Left kidney (tissue), 2 donors: ENCODE data around the gene HIPK1. TPM values are rescaled to one million over a fixed set of nuclear protein-coding genes. Genes with fewer than 3 reads are reported as not detected.
"Not testable (repeated sequence)": the region's sequence is repeated elsewhere in the genome, so short reads cannot be mapped to it uniquely, and the experiment has no call there.

Experiments used
- DNase-seq: peaks from one replicate; pipeline ENCODE4 v3.0.0-alpha.2; 2013
- polyA plus RNA-seq: library from polyadenylated mRNA; unstranded; fragments of 120-200 nt; gene quantifications from one replicate; pipeline ENCODE4 v1.2.1, GENCODE V29; 2013; ENCODE audit not compliant: insufficient read length

Gene HIPK1
- polyA plus RNA-seq, 1 donor: 45.5 TPM

DNA sequence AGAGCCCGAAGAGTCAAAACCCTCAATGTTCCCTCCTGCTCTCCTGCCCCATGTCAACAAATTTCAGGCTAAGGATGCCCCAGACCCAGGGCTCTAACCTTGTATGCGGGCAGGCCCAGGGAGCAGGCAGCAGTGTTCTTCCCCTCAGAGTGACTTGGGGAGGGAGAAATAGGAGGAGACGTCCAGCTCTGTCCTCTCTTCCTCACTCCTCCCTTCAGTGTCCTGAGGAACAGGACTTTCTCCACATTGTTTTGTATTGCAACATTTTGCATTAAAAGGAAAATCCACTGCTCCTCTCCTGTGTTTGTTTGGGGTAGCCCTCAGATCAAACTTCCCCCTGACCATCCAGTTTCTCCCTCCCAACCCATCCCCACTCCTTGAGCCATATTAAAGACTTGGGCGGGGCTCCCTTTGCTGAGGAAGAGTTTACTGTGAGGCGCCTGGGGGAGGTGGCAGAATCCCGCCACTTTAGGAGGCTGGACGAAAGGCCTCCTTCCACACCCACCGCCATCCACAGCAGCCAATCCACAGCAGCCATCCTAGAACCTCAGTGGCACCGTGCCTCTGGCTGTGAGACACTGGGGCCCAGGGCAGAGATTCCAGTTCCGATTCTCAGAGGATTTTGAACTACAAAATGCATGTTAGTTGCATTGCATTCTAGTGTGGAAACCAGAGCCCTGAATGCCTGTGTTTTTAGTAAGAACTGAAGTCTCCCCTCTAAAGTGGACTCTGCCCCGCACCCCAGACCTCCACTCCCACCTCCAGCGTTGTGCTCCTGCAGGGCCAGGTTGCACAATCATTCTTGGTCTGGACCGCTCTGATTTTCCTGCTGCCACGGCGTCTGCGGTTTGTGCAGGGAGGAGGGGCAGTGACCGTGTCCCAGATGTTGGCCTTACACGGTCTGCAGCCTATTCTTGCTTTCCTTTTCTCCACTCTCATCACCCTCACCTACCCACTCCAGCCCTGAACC, 53.1 kb downstream of the HIPK1 start:
- peak; percentile 28 for DNase-seq

GRCh38 chr1:113982949-113983348, 53.8 kb downstream of the HIPK1 start:
- no peak for DNase-seq

GRCh38 chr1:113983391-113983790, 54.3 kb downstream of the HIPK1 start:
- no peak for DNase-seq

GRCh38 chr1:113983826-113984225, 54.7 kb downstream of the HIPK1 start:
- no peak for DNase-seq

- DNase-seq: peak; percentile 22
Observed at GRCh38 chr1:113984710-113985109, 55.6 kb downstream of the HIPK1 start.

DNA sequence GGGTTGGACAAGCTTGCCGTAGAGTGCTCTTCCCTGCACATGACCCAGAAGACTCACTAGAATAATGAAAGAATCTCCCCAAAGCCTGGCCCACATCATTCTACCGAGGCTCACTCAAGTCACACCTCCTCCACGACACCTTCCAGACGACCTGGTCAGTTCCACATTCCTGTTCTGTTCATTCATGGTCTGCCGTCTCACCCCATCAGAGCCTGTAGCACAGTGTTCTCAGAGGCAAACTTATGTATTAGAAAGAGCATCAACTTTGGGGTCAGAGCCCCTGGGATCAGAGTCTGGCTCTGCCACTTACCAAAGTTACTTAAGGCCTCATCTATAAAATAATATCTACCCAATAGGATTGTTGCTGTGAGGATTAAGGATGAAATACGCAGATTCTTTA, 57.7 kb downstream of the HIPK1 start:
- no peak for DNase-seq

DNA sequence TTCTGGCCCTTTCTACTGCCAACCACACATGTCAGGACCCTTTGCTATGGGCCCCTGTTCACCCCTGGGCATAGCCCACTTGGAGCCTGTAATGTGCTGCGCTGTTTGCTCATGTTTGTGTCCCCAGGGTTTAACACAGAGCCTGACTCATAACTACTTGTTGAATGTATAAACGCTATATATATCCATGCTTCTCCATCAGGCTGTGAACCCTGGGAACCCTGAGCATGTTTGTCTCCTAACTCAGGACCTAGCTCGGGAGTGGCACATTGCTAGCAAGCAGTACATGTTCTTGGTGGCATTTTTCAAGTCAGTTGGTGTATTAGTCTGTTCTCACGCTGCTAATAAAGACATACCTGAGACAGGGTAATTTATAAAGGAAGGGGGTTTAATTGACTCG, 58.1 kb downstream of the HIPK1 start:
- DNase-seq: no peak

DNA sequence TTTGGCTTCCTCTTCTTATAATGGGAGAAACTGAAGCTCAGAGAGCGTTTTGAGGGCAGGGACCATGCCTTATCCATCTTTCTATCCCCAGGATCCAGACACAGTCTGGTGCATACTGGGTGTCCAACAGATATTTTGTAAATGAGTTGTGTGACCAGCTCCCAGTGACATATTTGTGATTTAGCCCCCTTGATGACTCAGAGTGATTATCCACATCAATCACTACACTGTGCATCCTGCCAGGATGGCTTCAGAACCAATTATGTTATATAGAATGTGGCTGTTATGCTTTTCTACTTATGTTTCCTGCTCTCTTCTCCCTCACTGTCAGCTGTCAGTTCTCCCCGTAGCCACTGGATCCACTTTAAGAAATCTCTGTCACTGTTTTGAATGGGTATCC, 61.4 kb downstream of the HIPK1 start:
- DNase-seq: no peak

DNA sequence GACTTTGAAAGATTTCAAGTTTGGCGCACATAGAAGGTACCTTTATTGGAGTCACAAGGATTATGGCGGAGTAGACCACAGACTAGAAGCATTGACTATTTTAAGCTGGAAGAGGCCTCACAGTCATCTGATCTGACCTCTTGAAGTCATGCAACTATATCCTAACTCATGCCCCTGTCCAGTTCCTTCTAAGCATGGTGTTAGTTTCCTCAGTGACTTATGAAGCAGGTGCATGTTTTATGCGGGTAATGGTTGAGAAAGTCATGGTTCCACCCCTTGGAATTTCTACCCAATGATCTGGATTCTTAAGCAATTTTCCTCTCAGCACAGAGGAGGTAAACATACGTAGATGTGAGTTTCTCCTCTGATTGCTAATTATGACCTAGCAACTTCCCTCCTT, 61.8 kb downstream of the HIPK1 start:
- DNase-seq: no peak

GRCh38 chr1:113991467-113991997, 62.4 kb downstream of the HIPK1 start:
- DNase-seq: no peak

GRCh38 chr1:113993072-113993471, 63.9 kb downstream of the HIPK1 start:
- DNase-seq: no peak

DNA sequence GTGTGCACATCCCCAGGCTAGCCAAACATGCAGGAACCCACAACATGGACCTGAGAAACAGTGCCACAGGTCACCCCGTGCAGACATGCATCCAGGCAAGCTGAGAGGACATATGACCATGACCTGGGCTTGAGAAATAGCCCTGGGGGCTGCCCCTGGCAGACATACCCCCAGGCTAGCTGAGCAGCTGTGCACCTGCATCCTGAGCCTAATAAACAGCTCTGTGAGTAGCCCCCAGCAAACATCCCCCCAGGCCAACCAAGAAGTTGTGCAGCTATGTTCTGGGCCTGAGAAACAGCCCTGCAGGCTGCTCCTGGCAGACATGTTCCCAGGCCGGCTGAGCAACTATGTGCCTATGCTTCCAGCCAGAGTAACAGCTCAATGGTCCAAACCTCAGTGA, 64.6 kb downstream of the HIPK1 start:
- DNase-seq: no peak

DNA sequence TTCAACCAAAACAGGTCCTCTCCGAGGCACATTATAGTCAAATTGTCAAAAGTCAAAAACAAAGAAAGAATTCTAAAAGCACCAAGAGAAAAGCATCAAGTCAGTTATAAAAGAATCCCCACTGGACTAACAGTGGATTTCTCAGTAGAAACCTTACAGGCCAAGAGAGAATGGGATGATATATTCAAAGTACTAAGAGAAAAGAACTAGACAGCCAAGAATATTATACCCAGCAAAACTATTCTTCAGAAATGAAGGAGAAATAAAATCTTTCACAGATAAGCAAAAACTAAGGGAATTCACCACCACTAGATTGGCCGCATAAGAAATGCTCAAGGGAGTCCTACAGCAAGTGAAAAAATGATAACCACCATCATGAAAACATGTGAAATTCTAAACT, 66.3 kb downstream of the HIPK1 start:
- no peak for DNase-seq

GRCh38 chr1:113998361-113998760, 69.2 kb downstream of the HIPK1 start:
- DNase-seq: peak; percentile 24

DNA sequence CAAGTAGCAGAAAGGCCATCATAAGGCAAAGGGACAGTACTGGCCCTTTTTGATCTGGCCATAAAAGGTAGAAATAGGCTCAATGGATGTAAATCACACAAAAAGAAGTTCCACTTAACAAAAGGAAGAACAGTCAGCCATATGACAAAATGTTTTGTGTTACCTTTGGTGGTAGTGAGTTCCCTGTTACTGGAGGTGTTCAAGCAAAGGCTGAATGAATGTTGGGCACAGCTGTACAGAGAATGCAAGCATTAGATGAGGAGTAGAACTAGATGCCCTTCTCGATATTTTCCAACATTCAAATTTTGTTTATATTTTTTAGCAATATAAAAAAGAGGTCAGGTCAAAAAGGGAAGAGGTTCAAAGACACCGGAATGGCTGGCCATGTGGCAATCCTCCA, 70.1 kb downstream of the HIPK1 start:
- no peak for DNase-seq

DNA sequence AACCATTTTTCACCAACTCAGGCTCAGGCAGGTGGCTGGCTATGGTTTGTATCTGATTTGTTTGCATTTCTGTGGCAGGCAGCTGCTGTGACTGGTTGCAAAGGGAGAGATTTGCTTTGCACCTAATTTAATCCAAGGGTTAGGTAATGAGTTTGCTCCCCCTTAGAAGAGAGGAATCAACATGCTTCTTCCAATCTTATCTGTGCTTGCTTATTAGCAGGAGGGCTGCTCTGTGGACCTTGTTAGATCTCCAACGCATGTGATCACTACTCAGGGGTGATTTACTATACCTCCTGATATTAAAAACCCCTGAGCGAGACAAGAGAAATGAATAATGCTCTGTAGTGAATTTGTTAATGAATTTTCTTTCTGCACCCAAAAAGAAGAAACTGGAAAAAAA, 70.7 kb downstream of the HIPK1 start:
- no peak for DNase-seq

- no peak for DNase-seq
Observed at GRCh38 chr1:114000406-114000805, 71.3 kb downstream of the HIPK1 start.

GRCh38 chr1:114002492-114003239, 73.5 kb downstream of the HIPK1 start:
- DNase-seq: no peak

DNA sequence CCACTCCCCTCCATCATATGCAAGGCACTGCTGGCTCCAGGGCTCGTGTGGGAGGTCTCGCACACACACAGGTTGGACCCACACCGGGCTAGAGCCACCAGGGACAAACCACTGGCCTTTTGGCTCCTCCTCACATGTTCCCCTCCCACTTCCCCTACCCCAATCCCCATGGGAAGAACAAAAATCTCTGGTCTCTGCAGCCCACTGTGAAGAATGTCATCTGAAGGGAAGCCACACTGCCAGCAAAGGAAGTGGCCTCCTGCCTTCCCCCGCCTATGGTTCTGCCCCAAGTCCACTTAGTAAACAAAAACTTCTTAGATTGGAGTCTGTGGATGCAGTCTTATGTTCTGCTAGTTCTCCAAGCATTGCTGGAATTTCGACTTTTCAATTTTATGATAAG, 74.3 kb downstream of the HIPK1 start:
- no peak for DNase-seq

- DNase-seq: not testable (repeated sequence)
Observed at GRCh38 chr1:114006825-114007224, 77.7 kb downstream of the HIPK1 start.

DNA sequence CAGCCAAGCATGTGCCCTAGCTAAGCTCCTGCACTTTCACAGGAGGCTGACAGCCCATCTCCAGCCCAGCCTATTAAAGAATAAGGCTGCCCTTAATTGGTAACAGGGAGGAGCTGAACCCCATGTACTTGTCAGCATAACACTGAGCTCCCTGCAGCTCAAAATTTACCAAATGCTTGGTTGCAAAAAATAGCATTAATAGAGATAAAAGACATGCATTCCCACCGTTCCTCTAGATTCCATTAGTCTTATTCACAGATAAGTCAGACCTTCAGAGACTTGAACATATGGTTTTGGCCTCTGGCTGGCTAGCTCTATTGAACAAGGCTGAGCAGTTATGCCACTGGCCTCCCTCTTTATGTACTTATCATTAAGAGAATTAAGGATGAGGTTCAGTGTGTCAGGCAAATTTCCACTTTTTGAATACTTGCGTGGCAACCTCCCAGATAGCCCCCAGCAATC, 79.4 kb downstream of the HIPK1 start:
- no peak for DNase-seq

DNA sequence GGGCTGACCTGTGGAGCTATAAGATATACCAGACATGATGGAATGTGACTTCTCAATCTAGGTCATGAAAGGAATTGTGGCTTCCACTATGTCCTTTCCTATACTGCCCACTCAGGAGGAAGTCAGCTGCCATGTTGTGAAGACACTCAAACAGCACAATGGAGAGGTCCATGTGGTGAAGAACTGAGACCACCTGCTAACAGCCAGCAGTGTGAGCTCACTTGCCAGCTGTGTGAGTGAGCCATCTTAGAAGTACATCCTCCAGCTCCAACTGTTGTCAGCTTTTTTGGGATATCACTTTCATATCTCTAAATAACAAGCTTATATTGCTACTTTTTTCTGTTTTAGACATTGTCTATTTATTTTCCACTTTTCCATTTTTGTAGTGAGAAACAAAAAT, 79.9 kb downstream of the HIPK1 start:
- DNase-seq: no peak

- no peak for DNase-seq
Observed at GRCh38 chr1:114009393-114009792, 80.3 kb downstream of the HIPK1 start.
